ENCODE data around the gene HOXC13.

Gene HOXC13

GRCh38 chr12:53995378-53996239 is 57.0 kb downstream of the HOXC13 start:
- DNase-seq, result no peak

Measured in stimulated activated naive CD4-positive, alpha-beta T cell treated with Interleukin-2 at 50 U/mL for 16 hours (primary cell).